Gastrocnemius medialis (tissue), 4 donors: ENCODE data around the gene MT4.

ENCODE experiments used
- POLR2A ChIP-seq, 2 donors: fragments of 450-650 bp; IDR thresholded peaks; one replicate each; pipeline ENCODE4 v1.6.1; 2017; ENCODE audit warnings: antibody characterized with exemption in 2 of 2, mild to moderate bottlenecking in 2 of 2, moderate library complexity in 2 of 2
- TF ChIP-seq, protein P1 (sequence below), 5 experiments: fragments of 450-650 bp in 3 of 5; fragments of 200-600 bp in 2 of 5; sonication (generic) in 2 of 5; IDR thresholded peaks in 4 of 5; conservative IDR thresholded peaks in 1 of 5; 1 replicate in 4 of 5; 2 replicates in 1 of 5; pipeline ENCODE4 v1.5.1; 2016 to 2019; ENCODE audit warnings: antibody characterized with exemption in 5 of 5, mild to moderate bottlenecking in 3 of 5, moderate library complexity in 3 of 5

DNA sequence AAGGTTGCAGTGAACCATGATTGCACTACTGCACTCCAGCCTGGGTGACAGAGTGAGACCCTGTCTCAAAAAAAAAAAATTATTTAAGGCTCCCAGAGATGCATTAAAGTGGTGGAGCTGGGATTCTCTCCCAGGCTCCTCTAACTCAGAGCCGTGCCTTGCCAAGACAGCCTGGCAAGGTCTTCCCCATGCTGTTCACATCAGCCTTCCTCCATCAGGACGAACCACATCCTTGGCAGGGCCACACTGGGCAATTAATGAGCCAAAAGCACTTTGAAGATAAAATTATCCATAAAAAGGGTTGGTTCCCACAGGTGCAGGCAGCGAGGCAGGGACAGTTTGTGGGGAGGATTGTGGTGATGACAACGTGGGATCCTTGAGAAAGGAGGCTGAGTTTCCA, 25.2 kb upstream of the MT4 start:
- TF ChIP-seq POLR2A (IDR thresholded peaks at IDR 0.05) = no peak
- TF ChIP-seq, protein P1, sequence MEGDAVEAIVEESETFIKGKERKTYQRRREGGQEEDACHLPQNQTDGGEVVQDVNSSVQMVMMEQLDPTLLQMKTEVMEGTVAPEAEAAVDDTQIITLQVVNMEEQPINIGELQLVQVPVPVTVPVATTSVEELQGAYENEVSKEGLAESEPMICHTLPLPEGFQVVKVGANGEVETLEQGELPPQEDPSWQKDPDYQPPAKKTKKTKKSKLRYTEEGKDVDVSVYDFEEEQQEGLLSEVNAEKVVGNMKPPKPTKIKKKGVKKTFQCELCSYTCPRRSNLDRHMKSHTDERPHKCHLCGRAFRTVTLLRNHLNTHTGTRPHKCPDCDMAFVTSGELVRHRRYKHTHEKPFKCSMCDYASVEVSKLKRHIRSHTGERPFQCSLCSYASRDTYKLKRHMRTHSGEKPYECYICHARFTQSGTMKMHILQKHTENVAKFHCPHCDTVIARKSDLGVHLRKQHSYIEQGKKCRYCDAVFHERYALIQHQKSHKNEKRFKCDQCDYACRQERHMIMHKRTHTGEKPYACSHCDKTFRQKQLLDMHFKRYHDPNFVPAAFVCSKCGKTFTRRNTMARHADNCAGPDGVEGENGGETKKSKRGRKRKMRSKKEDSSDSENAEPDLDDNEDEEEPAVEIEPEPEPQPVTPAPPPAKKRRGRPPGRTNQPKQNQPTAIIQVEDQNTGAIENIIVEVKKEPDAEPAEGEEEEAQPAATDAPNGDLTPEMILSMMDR (IDR thresholded peaks at IDR 0.05 in 4 of 5, conservative IDR thresholded peaks at IDR 0.05 in 1 of 5) = no peak
